Dedifferentiated amniotic fluid mesenchymal stem cell (primary cell): ENCODE results near the gene SERGEF.

Source experiments
- DNase-seq: peaks from one replicate; pipeline ENCODE4 v3.0.0-alpha.2; 2016; ENCODE audit errors: extremely low spot score

SERGEF gene

GRCh38 chr11:17783878-17784277 lies 229.0 kb downstream of the SERGEF start:
- no peak for DNase-seq

- no peak for DNase-seq
Measured at GRCh38 chr11:17782603-17783337, 230.1 kb downstream of the SERGEF start.

- no peak for DNase-seq
Measured at GRCh38 chr11:17782145-17782544, 230.7 kb downstream of the SERGEF start.

- DNase-seq = no peak
Measured at GRCh38 chr11:17781626-17782025, 231.2 kb downstream of the SERGEF start.

GRCh38 chr11:17781221-17781620 lies 231.6 kb downstream of the SERGEF start:
- no peak for DNase-seq

- no peak for DNase-seq
Measured at GRCh38 chr11:17780668-17781067, 232.2 kb downstream of the SERGEF start.

GRCh38 chr11:17779861-17780594 lies 232.8 kb downstream of the SERGEF start:
- DNase-seq = no peak

- no peak for DNase-seq
Measured at GRCh38 chr11:17778956-17779860, 233.6 kb downstream of the SERGEF start.

- DNase-seq = no peak
Measured at GRCh38 chr11:17778352-17778751, 234.5 kb downstream of the SERGEF start.

GRCh38 chr11:17777738-17778091 lies 235.1 kb downstream of the SERGEF start:
- no peak for DNase-seq

- DNase-seq = no peak
Measured at GRCh38 chr11:17777086-17777737, 235.6 kb downstream of the SERGEF start.

- no peak for DNase-seq
Measured at GRCh38 chr11:17776212-17776875, 236.5 kb downstream of the SERGEF start.

- DNase-seq = no peak
Measured at GRCh38 chr11:17775507-17776211, 237.2 kb downstream of the SERGEF start.

GRCh38 chr11:17775035-17775348 lies 237.9 kb downstream of the SERGEF start:
- no peak for DNase-seq

GRCh38 chr11:17774232-17775034 lies 238.4 kb downstream of the SERGEF start:
- no peak for DNase-seq

- DNase-seq = no peak
Measured at GRCh38 chr11:17773674-17774073, 239.2 kb downstream of the SERGEF start.

GRCh38 chr11:17772704-17773600 lies 239.9 kb downstream of the SERGEF start:
- no peak for DNase-seq

GRCh38 chr11:17771841-17772401 lies 240.9 kb downstream of the SERGEF start:
- DNase-seq = no peak

GRCh38 chr11:17771415-17771814 lies 241.4 kb downstream of the SERGEF start:
- DNase-seq = no peak
